ENCODE data around the gene PDIA5. TPM values are rescaled to one million over a fixed set of nuclear protein-coding genes. Genes with fewer than 3 reads are reported as not detected.

PDIA5 gene
- total RNA-seq, 1 donor from 2014 or later: 128 TPM

DNA sequence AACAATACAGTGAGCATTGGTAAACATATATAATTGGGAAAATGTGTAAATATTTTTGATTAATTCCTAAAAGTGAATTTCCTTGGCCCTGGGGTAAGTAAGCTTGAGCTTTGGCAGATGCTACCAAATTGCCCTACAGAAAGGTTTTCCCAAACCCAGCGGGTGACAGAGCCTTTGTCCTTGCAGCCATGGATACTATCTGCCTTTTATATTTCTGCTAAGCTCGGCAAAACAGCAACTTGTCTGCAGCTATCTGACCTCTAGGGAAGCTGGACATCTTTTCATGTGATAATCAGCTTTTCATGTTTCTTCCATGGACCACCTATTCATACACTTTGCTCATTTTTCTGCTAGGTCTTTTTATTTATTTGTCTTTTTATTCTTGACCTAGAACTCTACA, 70.2 kb downstream of the PDIA5 start:
- DNase-seq (ENCODE audit: low spot score): no peak
- H3K4me3 Mint-ChIP-seq (ENCODE audit: unreplicated experiment): no peak overlapping the region
- TF ChIP-seq, protein P1, sequence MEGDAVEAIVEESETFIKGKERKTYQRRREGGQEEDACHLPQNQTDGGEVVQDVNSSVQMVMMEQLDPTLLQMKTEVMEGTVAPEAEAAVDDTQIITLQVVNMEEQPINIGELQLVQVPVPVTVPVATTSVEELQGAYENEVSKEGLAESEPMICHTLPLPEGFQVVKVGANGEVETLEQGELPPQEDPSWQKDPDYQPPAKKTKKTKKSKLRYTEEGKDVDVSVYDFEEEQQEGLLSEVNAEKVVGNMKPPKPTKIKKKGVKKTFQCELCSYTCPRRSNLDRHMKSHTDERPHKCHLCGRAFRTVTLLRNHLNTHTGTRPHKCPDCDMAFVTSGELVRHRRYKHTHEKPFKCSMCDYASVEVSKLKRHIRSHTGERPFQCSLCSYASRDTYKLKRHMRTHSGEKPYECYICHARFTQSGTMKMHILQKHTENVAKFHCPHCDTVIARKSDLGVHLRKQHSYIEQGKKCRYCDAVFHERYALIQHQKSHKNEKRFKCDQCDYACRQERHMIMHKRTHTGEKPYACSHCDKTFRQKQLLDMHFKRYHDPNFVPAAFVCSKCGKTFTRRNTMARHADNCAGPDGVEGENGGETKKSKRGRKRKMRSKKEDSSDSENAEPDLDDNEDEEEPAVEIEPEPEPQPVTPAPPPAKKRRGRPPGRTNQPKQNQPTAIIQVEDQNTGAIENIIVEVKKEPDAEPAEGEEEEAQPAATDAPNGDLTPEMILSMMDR (IDR thresholded peaks at IDR 0.05): no peak
- no peaks in the 10 kb centered on the region for H3K9me3 Mint-ChIP-seq (ENCODE audit: low read depth)
- H3K27me3 Mint-ChIP-seq (ENCODE audit: low read depth): no peaks in the 10 kb centered on the region
- peaks cover 21% of the 10 kb centered on the region for H3K36me3 Mint-ChIP-seq (ENCODE audit: low read depth)
- H3K4me1 Mint-ChIP-seq (ENCODE audit: low read depth): peaks cover 3% of the 10 kb centered on the region
- no peak overlapping the region for H3K27ac Mint-ChIP-seq (ENCODE audit: unreplicated experiment)

DNA sequence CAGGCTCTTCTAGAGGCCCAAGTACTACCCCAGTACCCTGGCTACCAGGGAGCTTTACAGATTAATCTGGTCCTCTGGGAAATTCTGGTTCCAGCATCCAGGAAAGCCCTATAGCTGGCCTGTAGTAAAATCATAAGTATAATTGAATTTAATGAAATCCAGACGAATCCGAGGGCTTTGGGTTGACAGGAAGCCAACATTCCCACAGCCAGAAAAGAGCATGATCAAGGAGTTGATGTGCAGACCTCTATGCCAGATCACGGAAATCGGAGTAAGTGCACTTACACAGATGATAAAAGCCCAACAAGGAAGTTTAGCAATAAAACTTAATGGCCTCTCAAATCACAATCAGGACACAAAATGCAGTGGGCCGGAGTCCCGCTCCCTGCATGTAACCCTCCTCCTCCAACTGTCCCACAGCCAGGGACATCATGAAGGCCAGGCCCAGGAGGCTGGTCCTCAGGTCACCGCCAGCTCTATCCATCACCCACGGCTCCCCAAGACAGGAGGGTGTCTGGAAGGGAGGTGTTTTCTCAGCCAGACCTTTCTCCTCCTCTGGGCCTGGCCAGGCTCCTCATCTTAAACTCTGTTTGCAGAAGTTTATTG, 72.1 kb downstream of the PDIA5 start:
- H3K9me3 Mint-ChIP-seq (ENCODE audit: low read depth): no peaks in the 10 kb centered on the region
- H3K36me3 Mint-ChIP-seq (ENCODE audit: low read depth): peaks cover 30% of the 10 kb centered on the region
- DNase-seq (ENCODE audit: low spot score): peak; percentile 55
- peaks cover 10% of the 10 kb centered on the region for H3K4me1 Mint-ChIP-seq (ENCODE audit: low read depth)
- H3K27ac Mint-ChIP-seq (ENCODE audit: unreplicated experiment): no peak overlapping the region
- H3K27me3 Mint-ChIP-seq (ENCODE audit: low read depth): no peaks in the 10 kb centered on the region
- no peak overlapping the region for H3K4me3 Mint-ChIP-seq (ENCODE audit: unreplicated experiment)
- TF ChIP-seq, protein P1 (IDR thresholded peaks at IDR 0.05): no peak

DNA sequence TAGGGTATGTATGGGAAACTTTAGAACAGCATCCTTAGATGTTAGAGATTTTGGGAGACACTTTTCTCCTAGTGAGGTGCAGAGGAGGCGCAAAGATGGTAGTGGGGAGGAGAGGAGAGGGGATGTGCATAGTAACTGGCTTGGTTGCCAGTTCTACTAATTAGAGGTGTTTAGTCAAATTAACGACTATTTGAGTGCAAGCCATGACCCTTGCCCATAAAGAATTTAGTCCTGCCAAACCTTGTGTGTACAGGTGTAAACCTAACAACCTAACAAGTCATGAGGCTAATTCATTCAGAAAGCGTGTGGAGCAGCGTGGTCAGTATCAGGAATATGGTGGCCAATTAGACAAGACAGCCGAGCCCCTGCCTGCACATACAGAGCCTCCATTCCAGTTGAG, 72.7 kb downstream of the PDIA5 start:
- TF ChIP-seq, protein P1 (IDR thresholded peaks at IDR 0.05): no peak
- H3K36me3 Mint-ChIP-seq (ENCODE audit: low read depth): peaks cover 30% of the 10 kb centered on the region
- no peaks in the 10 kb centered on the region for H3K27me3 Mint-ChIP-seq (ENCODE audit: low read depth)
- H3K4me1 Mint-ChIP-seq (ENCODE audit: low read depth): peaks cover 13% of the 10 kb centered on the region
- no peak overlapping the region for H3K27ac Mint-ChIP-seq (ENCODE audit: unreplicated experiment)
- no peaks in the 10 kb centered on the region for H3K9me3 Mint-ChIP-seq (ENCODE audit: low read depth)
- DNase-seq (ENCODE audit: low spot score): peak; percentile 5
- H3K4me3 Mint-ChIP-seq (ENCODE audit: unreplicated experiment): no peak overlapping the region

DNA sequence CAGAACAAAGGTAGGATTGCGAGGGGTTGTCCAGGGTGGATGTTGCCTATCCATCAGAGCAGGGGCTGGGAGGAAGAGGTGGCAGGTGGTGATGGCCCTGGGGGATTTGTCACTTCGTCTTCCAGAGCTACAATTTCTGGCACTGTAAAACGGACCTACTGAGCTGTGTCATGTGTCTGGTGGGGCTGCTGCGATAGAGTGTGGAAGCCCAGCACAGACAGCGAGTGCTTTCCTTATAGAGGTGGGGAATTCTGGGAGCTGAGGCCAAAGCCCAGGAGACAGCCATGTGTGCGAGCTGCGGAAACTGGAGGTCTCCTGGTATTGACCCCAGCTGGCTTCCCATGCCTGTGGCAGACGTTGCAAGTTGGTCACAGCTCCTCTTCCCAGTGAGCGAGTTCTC, 73.7 kb downstream of the PDIA5 start:
- Mint-ChIP-seq H3K9me3 (ENCODE audit: low read depth) (no peaks in the 10 kb centered on the region), H3K36me3 (ENCODE audit: low read depth) (peaks cover 30% of the 10 kb centered on the region), H3K4me1 (ENCODE audit: low read depth) (peaks cover 10% of the 10 kb centered on the region), H3K4me3 (ENCODE audit: unreplicated experiment) (no peak overlapping the region), H3K27ac (ENCODE audit: unreplicated experiment) (no peak overlapping the region), H3K27me3 (ENCODE audit: low read depth) (no peaks in the 10 kb centered on the region)
- TF ChIP-seq, protein P1 (IDR thresholded peaks at IDR 0.05): no peak
- DNase-seq (ENCODE audit: low spot score): peak; percentile 41

DNA sequence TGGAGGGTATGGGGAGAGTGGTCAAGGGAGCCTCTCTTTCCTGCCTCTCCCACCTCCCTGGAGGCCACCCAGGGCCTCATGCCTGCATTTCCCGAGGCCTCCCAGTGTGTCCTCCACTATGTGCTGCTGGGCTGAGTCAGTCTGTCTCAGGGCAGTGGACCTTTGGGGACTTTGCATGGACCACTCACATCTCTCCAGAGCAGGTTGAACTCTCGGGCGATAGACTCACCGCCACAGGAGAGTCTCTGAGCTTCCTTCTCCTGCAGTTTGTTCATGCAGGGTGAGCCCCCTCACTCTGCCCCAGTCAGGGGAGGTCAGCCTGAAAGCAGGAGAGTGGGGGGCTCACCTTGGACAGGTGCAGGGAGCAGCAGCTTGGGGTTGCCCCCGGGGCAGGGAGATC, 74.5 kb downstream of the PDIA5 start:
- Mint-ChIP-seq H3K4me3 (ENCODE audit: unreplicated experiment) (no peak overlapping the region), H3K9me3 (ENCODE audit: low read depth) (no peaks in the 10 kb centered on the region), H3K4me1 (ENCODE audit: low read depth) (peaks cover 10% of the 10 kb centered on the region), H3K27ac (ENCODE audit: unreplicated experiment) (no peak overlapping the region), H3K36me3 (ENCODE audit: low read depth) (peaks cover 37% of the 10 kb centered on the region), H3K27me3 (ENCODE audit: low read depth) (no peaks in the 10 kb centered on the region)
- TF ChIP-seq, protein P1 (IDR thresholded peaks at IDR 0.05): no peak
- peak; percentile 54 for DNase-seq (ENCODE audit: low spot score)

All from chondrocyte (in vitro differentiated cells).